ENCODE results near the gene HOXA4.

The HOXA4 gene

DNA sequence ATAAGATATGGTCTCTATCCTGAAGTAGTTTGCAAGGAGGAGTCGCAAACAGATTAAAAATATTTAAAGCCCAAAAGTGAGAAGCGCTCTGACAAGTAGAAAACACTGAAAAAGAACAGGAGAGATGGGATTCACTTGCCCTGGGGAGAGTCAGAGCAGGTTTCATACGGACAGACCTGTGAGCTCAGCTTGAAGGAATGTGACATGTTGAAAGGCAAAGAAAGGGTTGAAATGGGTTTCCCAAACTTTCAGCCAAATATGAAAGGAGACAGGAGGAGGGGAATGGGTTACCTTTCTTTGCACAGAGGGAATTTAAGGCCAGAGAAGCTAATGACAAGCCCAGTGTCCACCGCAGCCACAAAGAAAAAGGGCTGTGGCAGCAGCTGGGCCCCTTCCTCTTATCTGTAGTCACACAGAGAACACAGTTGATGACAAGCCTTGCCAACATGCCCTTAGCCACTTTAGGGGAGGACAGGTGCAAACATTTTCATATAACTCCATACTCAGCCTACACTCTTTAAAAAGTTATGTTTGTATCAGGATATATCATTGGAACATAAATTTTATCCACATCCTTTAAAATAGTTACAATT, 49.6 kb downstream of the HOXA4 start:
- DNase-seq (ENCODE audit: insufficient read length, low spot score) (no peak), FAIRE-seq (no peak)
- TF ChIP-seq, protein P1, sequence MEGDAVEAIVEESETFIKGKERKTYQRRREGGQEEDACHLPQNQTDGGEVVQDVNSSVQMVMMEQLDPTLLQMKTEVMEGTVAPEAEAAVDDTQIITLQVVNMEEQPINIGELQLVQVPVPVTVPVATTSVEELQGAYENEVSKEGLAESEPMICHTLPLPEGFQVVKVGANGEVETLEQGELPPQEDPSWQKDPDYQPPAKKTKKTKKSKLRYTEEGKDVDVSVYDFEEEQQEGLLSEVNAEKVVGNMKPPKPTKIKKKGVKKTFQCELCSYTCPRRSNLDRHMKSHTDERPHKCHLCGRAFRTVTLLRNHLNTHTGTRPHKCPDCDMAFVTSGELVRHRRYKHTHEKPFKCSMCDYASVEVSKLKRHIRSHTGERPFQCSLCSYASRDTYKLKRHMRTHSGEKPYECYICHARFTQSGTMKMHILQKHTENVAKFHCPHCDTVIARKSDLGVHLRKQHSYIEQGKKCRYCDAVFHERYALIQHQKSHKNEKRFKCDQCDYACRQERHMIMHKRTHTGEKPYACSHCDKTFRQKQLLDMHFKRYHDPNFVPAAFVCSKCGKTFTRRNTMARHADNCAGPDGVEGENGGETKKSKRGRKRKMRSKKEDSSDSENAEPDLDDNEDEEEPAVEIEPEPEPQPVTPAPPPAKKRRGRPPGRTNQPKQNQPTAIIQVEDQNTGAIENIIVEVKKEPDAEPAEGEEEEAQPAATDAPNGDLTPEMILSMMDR (IDR thresholded peaks at IDR 0.05; ENCODE audit: insufficient read depth, missing control alignments), result no peak

DNA sequence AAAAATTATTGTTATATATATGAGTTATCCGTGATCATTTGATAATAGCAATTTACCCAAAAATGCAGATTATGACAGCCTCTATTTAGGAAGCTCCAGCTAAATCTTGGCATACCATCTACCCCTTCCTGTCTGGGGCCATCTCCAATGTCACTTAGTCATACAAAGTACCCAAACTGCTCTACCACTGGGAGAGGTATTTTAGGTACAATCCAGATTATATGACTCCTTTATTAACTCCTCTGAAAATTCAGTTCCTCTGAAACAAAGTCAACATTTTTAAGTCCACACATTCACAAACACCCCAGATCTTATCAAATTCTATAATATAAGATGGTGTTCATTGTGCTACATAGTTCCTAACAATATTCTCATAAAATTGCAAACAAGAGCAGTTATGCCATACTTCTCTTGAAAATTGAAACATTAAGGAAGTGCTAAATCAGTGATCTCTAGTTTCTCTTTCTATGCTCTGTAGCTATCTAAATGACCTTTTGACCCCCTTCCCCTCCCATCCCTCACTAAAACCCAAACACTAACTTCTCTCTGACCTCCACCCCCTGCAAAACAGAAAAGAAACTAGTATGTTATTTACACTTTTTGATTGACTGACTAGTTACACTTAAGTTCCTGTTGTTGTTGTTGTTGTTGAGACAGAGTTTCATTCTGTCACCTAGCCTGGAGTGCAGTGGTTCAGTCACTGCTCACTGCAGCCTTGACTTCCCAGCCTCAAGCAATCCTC, 51.2 kb downstream of the HOXA4 start:
- FAIRE-seq (no peak), DNase-seq (ENCODE audit: insufficient read length, low spot score) (no peak)
- TF ChIP-seq, protein P1 (IDR thresholded peaks at IDR 0.05; ENCODE audit: insufficient read depth, missing control alignments), result no peak

DNA sequence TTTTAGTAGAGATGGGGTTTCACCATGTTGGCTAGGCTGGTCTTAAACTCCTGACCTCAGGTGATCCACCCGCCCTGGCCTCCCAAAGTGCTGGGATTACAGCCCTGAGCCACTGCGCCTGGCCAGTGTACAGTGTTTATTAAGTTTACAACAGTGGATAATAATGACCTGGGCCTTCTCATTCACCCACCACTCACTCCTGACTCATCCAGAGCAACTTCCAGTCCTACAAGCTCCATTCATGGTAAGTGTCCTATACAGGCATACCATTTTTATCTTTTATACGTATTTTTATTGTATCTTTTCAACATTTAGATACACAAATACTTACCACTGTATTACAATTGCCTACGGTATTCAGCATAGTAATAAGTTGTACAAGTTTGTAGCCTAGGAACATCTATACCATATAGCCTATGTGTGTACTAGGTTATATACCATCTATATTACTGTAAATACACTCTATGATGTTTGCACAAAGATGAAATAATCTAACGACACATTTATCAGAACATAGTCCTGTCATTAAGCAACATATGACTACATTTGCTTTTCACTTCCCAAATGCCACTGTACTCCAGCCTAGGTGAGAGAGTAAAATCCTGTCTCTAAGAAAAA, 51.8 kb downstream of the HOXA4 start:
- no peak for FAIRE-seq
- DNase-seq (ENCODE audit: insufficient read length, low spot score), result no peak
- TF ChIP-seq, protein P1 (IDR thresholded peaks at IDR 0.05; ENCODE audit: insufficient read depth, missing control alignments), result no peak

Data from D721Med (cell line).